GM18868 (cell line): ENCODE data around the gene CHAF1B.
"Not testable (repeated sequence)": the region's sequence is repeated elsewhere in the genome, so short reads cannot be mapped to it uniquely, and the experiment has no call there.

Experiments used
- ATAC-seq: cut with Tn5 transposase; IDR thresholded peaks from one replicate; pipeline ENCODE4 v1.9.1; 2021; ENCODE audit warnings: mild to moderate bottlenecking, moderate library complexity; ENCODE audit not compliant: unreplicated experiment

Gene CHAF1B

DNA sequence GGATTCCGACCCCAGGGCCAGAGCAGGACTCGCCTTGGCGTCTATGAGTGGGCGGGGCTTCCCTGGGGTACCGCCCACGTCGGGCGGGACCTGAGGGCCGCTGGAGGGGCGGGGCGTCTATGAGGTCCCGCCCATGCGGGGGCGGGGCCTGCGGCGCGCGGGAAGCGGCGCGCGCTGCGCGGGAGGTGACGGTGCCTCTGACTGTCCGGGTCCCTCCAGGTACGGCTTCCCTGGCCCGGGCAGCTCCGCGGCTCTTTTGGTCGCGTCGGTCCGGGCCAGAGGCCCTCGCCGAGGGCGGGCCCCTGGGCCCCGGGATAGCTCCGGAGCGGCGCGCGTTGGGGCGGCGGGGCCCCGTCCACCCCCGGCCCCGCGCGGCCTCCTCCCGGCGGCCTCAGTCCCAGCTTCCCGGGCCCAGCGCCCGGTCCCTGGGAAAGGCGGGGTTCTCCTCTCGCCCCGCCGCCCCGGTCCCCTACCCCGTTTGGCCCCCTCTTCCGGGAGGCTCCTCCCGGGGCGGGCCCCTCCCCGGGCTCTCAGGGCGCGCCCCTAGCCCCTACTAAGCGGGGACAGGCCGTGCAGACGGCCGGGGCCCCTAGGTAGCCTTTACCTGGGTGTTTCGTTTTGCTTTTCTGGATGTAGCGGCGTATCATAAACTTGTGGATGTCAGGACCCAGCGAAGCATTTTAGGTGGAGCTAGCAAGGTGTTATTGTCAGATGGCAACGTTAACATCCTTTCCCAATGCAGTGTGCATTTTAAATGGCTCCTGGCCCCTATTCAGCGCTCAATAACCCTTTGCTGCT lies at the start of gene CHAF1B:
CHAF1B (plus strand) TSS at position 160 of the 798 bp plus-strand sequence. CDS start 745 bp downstream, outside the sequence.
- ATAC-seq: peak; percentile 91

- no peak for ATAC-seq
Measured at GRCh38 chr21:36337099-36337509, 48.1 kb upstream of the CHAF1B start.

GRCh38 chr21:36338975-36339374 lies 46.2 kb upstream of the CHAF1B start:
- ATAC-seq: no peak

DNA sequence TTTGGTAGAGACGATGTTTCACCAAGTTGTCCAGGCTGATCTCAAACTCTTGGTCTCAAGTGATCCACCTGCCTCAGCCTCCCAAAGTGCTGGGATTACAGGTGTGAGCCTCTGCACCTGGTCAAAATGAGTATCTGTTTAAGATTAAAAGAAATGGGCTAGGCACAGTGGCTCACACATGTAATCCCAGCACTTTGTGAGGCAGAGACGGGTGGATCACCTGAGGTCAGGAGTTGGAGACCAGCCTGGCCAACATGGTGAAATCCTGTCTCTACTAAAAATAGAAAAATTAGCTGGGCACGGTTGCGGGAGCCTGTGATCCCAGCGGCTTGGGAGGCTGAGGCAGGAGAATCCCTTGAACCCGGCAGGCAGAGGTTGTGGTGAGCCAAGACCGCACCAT lies 42.6 kb upstream of the CHAF1B start:
- not testable (repeated sequence) for ATAC-seq

DNA sequence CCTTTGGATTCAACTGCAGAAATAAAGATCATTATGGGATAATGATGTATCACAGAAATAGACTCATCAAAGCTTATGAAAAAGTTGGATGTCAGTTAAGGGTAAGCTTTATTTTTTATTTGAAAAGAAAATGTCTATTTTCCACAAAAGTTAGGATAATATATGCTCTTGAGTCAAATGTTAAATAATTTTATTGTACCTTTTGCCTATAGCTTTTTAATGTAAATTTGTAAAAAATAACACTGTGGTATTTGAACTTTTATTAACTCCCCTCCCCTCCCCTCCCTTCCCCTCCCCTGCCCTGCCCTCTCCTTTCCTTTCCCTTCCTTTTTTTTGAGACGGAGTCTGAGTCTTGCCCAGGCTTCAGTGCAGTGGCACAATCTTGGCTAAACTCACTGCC lies 40.3 kb upstream of the CHAF1B start:
- no peak for ATAC-seq

- ATAC-seq: no peak
Measured at GRCh38 chr21:36347278-36347961, 37.8 kb upstream of the CHAF1B start.

GRCh38 chr21:36347962-36348328 lies 37.2 kb upstream of the CHAF1B start:
- no peak for ATAC-seq

- ATAC-seq: no peak
Measured at GRCh38 chr21:36349315-36349714, 35.9 kb upstream of the CHAF1B start.

- ATAC-seq: no peak
Measured at GRCh38 chr21:36350282-36350910, 34.8 kb upstream of the CHAF1B start.

DNA sequence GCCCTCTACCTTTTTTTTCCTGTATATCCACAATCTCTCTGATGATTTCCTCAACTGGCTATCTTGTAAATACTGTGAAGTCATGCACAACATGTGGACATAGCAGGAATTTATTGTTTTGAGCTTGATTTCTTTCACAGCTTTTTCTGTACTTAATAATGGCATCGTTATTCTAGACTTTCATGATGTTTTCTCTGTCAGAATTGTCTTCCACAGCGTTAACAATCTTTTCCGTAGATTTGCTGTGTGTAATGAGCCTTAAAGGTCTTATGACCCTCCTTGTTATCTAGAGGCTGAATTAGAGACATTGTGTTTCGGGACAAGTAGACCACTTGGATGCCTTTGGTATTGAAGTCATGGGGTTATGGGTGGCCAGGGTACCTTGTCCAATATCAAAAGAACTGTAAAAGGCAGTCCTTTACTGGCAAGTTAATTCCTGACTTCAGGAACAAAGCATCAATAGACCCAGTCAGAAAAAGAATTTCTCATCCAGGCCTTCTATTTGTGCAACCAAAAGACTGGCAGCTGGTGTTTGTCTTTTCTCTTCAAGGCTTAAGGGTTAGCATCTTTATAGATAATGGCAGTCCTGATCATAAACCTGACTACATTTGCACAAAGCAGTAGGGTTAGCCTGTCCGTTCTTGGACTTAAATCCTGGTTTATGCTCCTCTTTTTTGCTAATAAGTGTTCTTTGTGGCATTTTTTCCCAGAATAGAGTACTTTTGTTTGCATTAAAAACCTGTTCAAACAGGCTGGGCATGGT lies 30.1 kb upstream of the CHAF1B start:
- no peak for ATAC-seq

DNA sequence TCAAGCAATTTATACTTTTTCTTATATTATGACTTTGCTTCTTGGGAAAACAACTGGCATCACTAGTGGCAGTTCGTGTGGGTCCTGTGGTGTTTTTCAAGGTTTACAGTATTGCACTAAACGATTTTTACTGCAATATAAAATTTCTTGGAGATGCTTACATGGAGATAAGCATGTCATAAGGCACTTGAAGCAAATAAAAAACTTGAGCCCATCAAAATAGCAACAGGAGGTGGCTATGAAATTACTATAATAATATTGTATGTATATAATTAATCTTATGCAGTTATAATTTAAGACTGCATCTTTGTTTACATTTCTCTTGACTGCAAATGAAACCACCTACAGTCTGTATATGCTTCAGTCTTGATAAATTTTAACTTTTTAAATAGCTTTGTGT lies 29.3 kb upstream of the CHAF1B start:
- ATAC-seq: no peak

GRCh38 chr21:36359185-36359584 lies 26.0 kb upstream of the CHAF1B start:
- ATAC-seq: no peak

GRCh38 chr21:36369064-36369685 lies 16.0 kb upstream of the CHAF1B start:
- no peak for ATAC-seq

DNA sequence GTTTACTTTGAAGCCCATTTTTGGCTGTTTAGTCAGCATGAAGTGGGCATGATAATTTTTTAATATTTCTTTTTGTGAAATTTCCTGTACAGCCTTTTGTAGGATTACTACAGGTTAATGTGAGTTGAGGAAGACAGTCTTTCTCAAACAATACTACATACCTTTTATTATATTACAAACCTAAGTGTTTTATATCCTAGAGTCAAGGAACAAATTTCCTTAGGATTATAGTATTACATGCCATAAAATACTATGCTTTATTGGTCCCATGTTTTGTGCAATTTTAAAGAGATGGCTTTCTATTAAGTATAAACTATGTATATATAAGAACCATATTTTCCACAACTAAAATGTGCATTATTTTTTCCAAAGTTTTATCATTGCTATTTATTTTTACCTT lies 9.2 kb upstream of the CHAF1B start:
- no peak for ATAC-seq

GRCh38 chr21:36377391-36377842 lies 7.8 kb upstream of the CHAF1B start:
- ATAC-seq: no peak

DNA sequence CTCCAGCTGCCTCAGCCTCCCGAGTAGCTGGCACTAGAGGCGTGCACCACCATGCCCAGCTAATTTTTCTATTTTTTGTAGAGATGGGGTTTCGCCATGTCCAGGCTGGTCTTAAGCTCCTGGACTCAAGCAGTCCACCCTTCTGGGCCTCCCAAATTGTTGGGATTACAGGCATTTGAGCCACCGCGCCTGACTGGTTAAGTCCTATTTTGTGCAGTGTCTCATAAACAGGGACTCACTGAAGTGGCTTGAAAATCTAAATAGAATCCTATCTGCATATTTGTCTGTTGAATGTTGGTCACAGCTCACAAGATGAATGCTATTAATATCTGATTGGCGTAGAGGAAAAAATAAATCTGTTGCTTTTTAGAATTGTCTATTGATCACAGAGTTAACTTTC lies 5.9 kb upstream of the CHAF1B start:
- no peak for ATAC-seq

GRCh38 chr21:36381841-36382589 lies 3.2 kb upstream of the CHAF1B start:
- no peak for ATAC-seq

GRCh38 chr21:36382722-36383121 lies 2.5 kb upstream of the CHAF1B start:
- ATAC-seq: not testable (repeated sequence)

GRCh38 chr21:36384885-36385232 lies 333 bp upstream of the CHAF1B start:
- ATAC-seq: peak; percentile 20

- ATAC-seq: no peak
Measured at GRCh38 chr21:36386031-36386642, 945 bp downstream of the CHAF1B start.
